K562 (cell line): Measurements from ENCODE around the gene GABPB2. TPM values are rescaled to one million over a fixed set of nuclear protein-coding genes. Genes with fewer than 3 reads are reported as not detected.

Experiments
- CBFB ChIP-seq: sonication (generic); formaldehyde crosslinking; IDR thresholded peaks from 2 replicates; pipeline ENCODE4 v1.4.0; 2020; ENCODE audit warnings: mild to moderate bottlenecking, missing genetic modification reagents
- GTF3C2 ChIP-seq: IDR thresholded peaks from 3 replicates; pipeline ENCODE4 v1.6.1; 2011; ENCODE audit warnings: borderline replicate concordance, mild to moderate bottlenecking, moderate library complexity; ENCODE audit not compliant: insufficient read length; ENCODE audit errors: extremely low read depth
- IFI16 ChIP-seq: fragments of 250-450 bp; sonication (Bioruptor Pico); IDR thresholded peaks from 2 replicates; pipeline ENCODE4 v2.1.2; 2022; ENCODE audit warnings: mild to moderate bottlenecking, inconsistent platforms
- KLF6 ChIP-seq: fragments of 250-450 bp; sonication (Bioruptor Pico); IDR thresholded peaks from 2 replicates; pipeline ENCODE4 v1.4.0; 2020; ENCODE audit warnings: mild to moderate bottlenecking, moderate library complexity, borderline replicate concordance
- MTA2 ChIP-seq: fragments of 450-650 bp; IDR thresholded peaks from 2 replicates; pipeline ENCODE4 v1.6.1; 2016; ENCODE audit warnings: low read depth
- PHF21A ChIP-seq: fragments of 450-650 bp; IDR thresholded peaks from 2 replicates; pipeline ENCODE4 v1.6.1; 2017; ENCODE audit warnings: low read depth, borderline replicate concordance
- PML ChIP-seq: IDR thresholded peaks from 2 replicates; pipeline ENCODE4 v1.6.1; 2012; ENCODE audit warnings: low read length, inconsistent platforms
- RERE ChIP-seq: sonication (generic); formaldehyde crosslinking; IDR thresholded peaks from 2 replicates; pipeline ENCODE4 v1.8.0; 2023; ENCODE audit warnings: missing genetic modification reagents, mild to moderate bottlenecking, borderline replicate concordance
- SNIP1 ChIP-seq: fragments of 450-650 bp; IDR thresholded peaks from 2 replicates; pipeline ENCODE4 v1.7.1; 2017; ENCODE audit warnings: low read depth, mild to moderate bottlenecking
- TFAP4 ChIP-seq: sonication (generic); formaldehyde crosslinking; IDR thresholded peaks from 2 replicates; pipeline ENCODE4 v1.8.0; 2022; ENCODE audit warnings: missing genetic modification reagents, mild to moderate bottlenecking, moderate library complexity, borderline replicate concordance
- THRA ChIP-seq: fragments of 450-650 bp; IDR thresholded peaks from 2 replicates; pipeline ENCODE4 v1.6.1; 2017; ENCODE audit warnings: mild to moderate bottlenecking, moderate library complexity
- TRIM25 ChIP-seq: fragments of 450-650 bp; IDR thresholded peaks from 2 replicates; pipeline ENCODE4 v1.7.0; 2016; ENCODE audit warnings: borderline replicate concordance
- WHSC1 ChIP-seq: IDR thresholded peaks from one replicate; pipeline ENCODE4 v1.6.1; 2012; ENCODE audit warnings: low read length, control low read depth, inconsistent platforms
- ZNF174 ChIP-seq: fragments of 250-450 bp; sonication (Bioruptor Pico); IDR thresholded peaks from 2 replicates; pipeline ENCODE4 v1.4.0; 2020; ENCODE audit warnings: mild to moderate bottlenecking
- polyA plus RNA-seq, 8 experiments: library from polyadenylated mRNA; depleted of rRNA in 4 of 8; stranded (reverse) in 5 of 8; unstranded in 3 of 8; fragments of >200 nt; fragmentation: Nextera tagmentation in 2 of 8; fragmentation: Illumina TruSeq in 1 of 8; extraction: Ambion mirVana in 2 of 8; extraction: Trizol in 1 of 8; gene quantifications; 2 replicates each; pipeline versions ENCODE4 v1.2.1 to v1.2.3, GENCODE V29; 2011 to 2014; ENCODE audit warnings: inconsistent platforms in 1 of 8, missing spikeins in 1 of 8
- total RNA-seq, 7 experiments: library from RNA; depleted of rRNA in 6 of 7; stranded (reverse); fragments of >200 nt in 6 of 7; fragmentation: Illumina TruSeq in 2 of 7; extraction: Trizol in 2 of 7; gene quantifications; 2 replicates each; pipeline versions ENCODE4 v1.2.1 to v1.2.3, GENCODE V29; 2011 to 2021; ENCODE audit warnings: low replicate concordance in 1 of 7

The GABPB2 gene
- total and polyA plus RNA-seq, 9 of the 15 experiments (the other 6 are each of a cell fraction or from before 2014, with no cell fraction given) = 2.2 to 13.3 (median 6.1) TPM

- TF ChIP-seq SNIP1 (no peak), TRIM25 (peak; percentile 42; the same call in 1 of the 2 replicates), RERE (CRISPR knock-in tag) (no peak), THRA (no peak), KLF6 (CRISPR knock-in tag) (peak; percentile 69; the same call in 1 of the 2 replicates), PML (peak; percentile 75), PHF21A (peak; percentile 92), CBFB (CRISPR knock-in tag) (no peak), TFAP4 (peak; percentile 81), IFI16 (no peak), MTA2 (no peak), GTF3C2 (peak; percentile 29), WHSC1 (no peak), ZNF174 (CRISPR knock-in tag) (no peak)
Measured at GRCh38 chr1:151070474-151071276, at the start of gene GABPB2 (continued).
